Measurements from ENCODE around the gene ZNF853.

GRCh38 chr7:6624246-6624611 lies 8.8 kb downstream of the ZNF853 start:
- TF ChIP-seq CTCF (IDR thresholded peaks at IDR 0.05; ENCODE audit: insufficient read depth, low read length) (no peak), REST (IDR thresholded peaks at IDR 0.05; ENCODE audit: insufficient replicate concordance, low read depth) (no peak)
